HepG2 (cell line): ENCODE results near the gene STK11. TPM values are rescaled to one million over a fixed set of nuclear protein-coding genes. Genes with fewer than 3 reads are reported as not detected.

Source experiments
- ATF7-NPFF ChIP-seq: sonication (generic); formaldehyde crosslinking; IDR thresholded peaks from 2 replicates; pipeline ENCODE4 v1.8.1; 2023; ENCODE audit warnings: mild to moderate bottlenecking, low read depth, missing genetic modification reagents, moderate library complexity
- ATM ChIP-seq: fragments of 450-650 bp; IDR thresholded peaks from 2 replicates; pipeline ENCODE4 v1.7.1; 2017; ENCODE audit warnings: mild to moderate bottlenecking, borderline replicate concordance
- CC2D1A ChIP-seq: sonication (generic); formaldehyde crosslinking; IDR thresholded peaks from 2 replicates; pipeline ENCODE4 v1.8.1; 2023; ENCODE audit warnings: mild to moderate bottlenecking, missing genetic modification reagents
- CHCHD3 ChIP-seq: sonication (generic); formaldehyde crosslinking; IDR thresholded peaks from 2 replicates; pipeline ENCODE4 v1.8.0; 2022; ENCODE audit warnings: mild to moderate bottlenecking, missing genetic modification reagents, moderate library complexity
- ETV5 ChIP-seq: IDR thresholded peaks from 2 replicates; pipeline ENCODE4 v1.6.1; 2018; ENCODE audit warnings: missing biosample characterization, missing genetic modification reagents, inconsistent platforms, borderline replicate concordance
- FLYWCH1 ChIP-seq: sonication (generic); formaldehyde crosslinking; IDR thresholded peaks from 2 replicates; pipeline ENCODE4 v1.8.1; 2023; ENCODE audit warnings: mild to moderate bottlenecking, missing genetic modification reagents
- FOSL2 ChIP-seq: sonication (generic); formaldehyde crosslinking; IDR thresholded peaks from 2 replicates; pipeline ENCODE4 v1.4.0; 2020; ENCODE audit warnings: missing genetic modification reagents
- FOXK2 ChIP-seq: fragments of 450-650 bp; IDR thresholded peaks from 2 replicates; pipeline ENCODE4 v1.6.1; 2016
- MED1 ChIP-seq: sonication (generic); formaldehyde crosslinking; IDR thresholded peaks from 2 replicates; pipeline ENCODE4 v1.4.0; 2020; ENCODE audit warnings: missing genetic modification reagents
- MEIS1 ChIP-seq: sonication (generic); formaldehyde crosslinking; IDR thresholded peaks from 2 replicates; pipeline ENCODE4 v1.9.0; 2021; ENCODE audit warnings: mild to moderate bottlenecking, missing genetic modification reagents, moderate library complexity, borderline replicate concordance
- NFRKB ChIP-seq: fragments of 450-650 bp; IDR thresholded peaks from 2 replicates; pipeline ENCODE4 v1.6.1; 2017
- NR3C1 ChIP-seq: sonication (generic); formaldehyde crosslinking; IDR thresholded peaks from 2 replicates; pipeline ENCODE4 v1.4.0; 2020; ENCODE audit warnings: missing genetic modification reagents
- PCBP1 ChIP-seq: fragments of 200-400 bp; formaldehyde crosslinking; IDR thresholded peaks from 2 replicates; pipeline ENCODE4 v1.6.1; 2017; ENCODE audit warnings: mild to moderate bottlenecking, low read depth, low read length, borderline replicate concordance
- RAD21 ChIP-seq: fragments of 450-650 bp; formaldehyde crosslinking; IDR thresholded peaks from 2 replicates; pipeline ENCODE4 v1.5.0; 2020; ENCODE audit warnings: mild to moderate bottlenecking
- SAFB2 ChIP-seq: sonication (generic); formaldehyde crosslinking; IDR thresholded peaks from 2 replicates; pipeline ENCODE4 v1.5.1; 2020; ENCODE audit warnings: missing genetic modification reagents, low read depth, mild to moderate bottlenecking, borderline replicate concordance
- SP4 ChIP-seq: sonication (generic); formaldehyde crosslinking; IDR thresholded peaks from 2 replicates; pipeline ENCODE4 v1.8.1; 2023; ENCODE audit warnings: mild to moderate bottlenecking, missing genetic modification reagents
- THYN1 ChIP-seq: sonication (generic); formaldehyde crosslinking; IDR thresholded peaks from 2 replicates; pipeline ENCODE4 v1.8.1; 2023; ENCODE audit warnings: low read depth, mild to moderate bottlenecking, moderate library complexity, missing genetic modification reagents, borderline replicate concordance
- ZNF160 ChIP-seq: sonication (generic); formaldehyde crosslinking; IDR thresholded peaks from 2 replicates; pipeline ENCODE4 v1.8.0; 2022; ENCODE audit warnings: mild to moderate bottlenecking, inconsistent platforms, missing genetic modification reagents
- ZNF207 ChIP-seq: fragments of 450-650 bp; IDR thresholded peaks from 2 replicates; pipeline ENCODE4 v1.6.1; 2016; ENCODE audit warnings: antibody characterized with exemption, borderline replicate concordance
- ZNF564 ChIP-seq: sonication (generic); formaldehyde crosslinking; IDR thresholded peaks from 2 replicates; pipeline ENCODE4 v1.8.1; 2023; ENCODE audit warnings: mild to moderate bottlenecking, missing genetic modification reagents
- ZNF572 ChIP-seq: sonication (generic); formaldehyde crosslinking; IDR thresholded peaks from 2 replicates; pipeline ENCODE4 v1.5.1; 2020; ENCODE audit warnings: mild to moderate bottlenecking, missing genetic modification reagents
- ZNF788 ChIP-seq: sonication (generic); formaldehyde crosslinking; IDR thresholded peaks from 2 replicates; pipeline ENCODE4 v1.5.0; 2020; ENCODE audit warnings: mild to moderate bottlenecking, missing genetic modification reagents, borderline replicate concordance
- ZNF891 ChIP-seq: sonication (generic); formaldehyde crosslinking; IDR thresholded peaks from 2 replicates; pipeline ENCODE4 v1.5.0; 2020; ENCODE audit warnings: mild to moderate bottlenecking, missing genetic modification reagents
- ZSCAN5A ChIP-seq: sonication (generic); formaldehyde crosslinking; IDR thresholded peaks from 2 replicates; pipeline ENCODE4 v1.8.0; 2022; ENCODE audit warnings: mild to moderate bottlenecking, missing genetic modification reagents, borderline replicate concordance
- polyA plus RNA-seq, 8 experiments: library from polyadenylated mRNA; depleted of rRNA in 3 of 8; stranded (reverse) in 7 of 8; unstranded in 1 of 8; fragments of >200 nt; fragmentation: Illumina TruSeq in 4 of 8; extraction: Trizol in 4 of 8; gene quantifications; 2 replicates each; pipeline versions ENCODE4 v1.2.1 to v1.2.3, GENCODE V29; 2011 to 2016; ENCODE audit warnings: low read depth in 4 of 8, missing spikeins in 1 of 8, mixed read lengths in 1 of 8; ENCODE audit not compliant: insufficient read depth in 1 of 8
- total RNA-seq, 5 experiments: library from RNA; depleted of rRNA; stranded (reverse); fragments of >200 nt; fragmentation: Illumina TruSeq; extraction: Trizol; gene quantifications; 2 replicates each; pipeline ENCODE4 v1.2.3, GENCODE V29; 2016; ENCODE audit warnings: low read depth in 1 of 5
- TF ChIP-seq, protein P1 (sequence below): IDR thresholded peaks from 2 replicates; pipeline ENCODE4 v1.6.1; 2016; ENCODE audit warnings: low read depth, borderline replicate concordance
- TF ChIP-seq, protein P2 (sequence below): sonication (generic); formaldehyde crosslinking; IDR thresholded peaks from 2 replicates; pipeline ENCODE4 v1.4.0; 2020; ENCODE audit warnings: missing genetic modification reagents

Gene STK11
- total and polyA plus RNA-seq, 2 of the 13 experiments (the other 11 are each of a cell fraction or from before 2014, with no cell fraction given), result 27.5 to 43.6 TPM

DNA sequence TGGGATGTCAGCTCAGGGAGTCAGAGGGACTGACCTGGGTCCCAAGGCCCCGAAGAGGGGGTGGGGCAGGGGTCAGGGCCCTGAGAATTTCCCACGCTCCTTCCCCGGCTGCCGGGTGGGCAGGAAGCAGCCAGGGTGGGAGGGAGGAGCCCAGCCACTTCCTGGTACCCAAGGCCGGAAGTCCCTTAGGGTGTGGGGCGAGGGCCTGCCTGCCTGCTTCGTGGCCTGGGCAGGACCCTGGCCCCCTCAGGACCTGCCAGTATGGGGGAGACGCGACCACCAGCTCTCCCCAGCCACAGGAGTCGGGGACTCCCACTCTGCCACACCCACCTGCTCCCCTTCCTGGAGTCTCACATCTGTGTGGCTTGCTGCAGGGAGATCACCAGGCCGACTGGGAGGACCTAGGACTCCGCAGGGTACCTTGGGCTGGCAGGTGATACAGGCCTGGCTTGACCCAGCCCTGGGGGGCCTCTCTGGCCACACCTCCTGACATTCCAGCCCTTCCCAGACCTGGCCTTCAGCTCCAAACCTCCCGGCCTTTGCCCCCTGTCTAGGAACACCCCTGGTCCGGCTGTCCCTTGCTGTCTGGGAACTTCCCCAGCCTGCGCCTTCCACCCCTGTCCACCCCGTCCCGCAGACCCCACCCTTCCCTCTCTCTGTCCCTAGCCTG is 53.8 kb downstream of the STK11 start (continued):
- peak; percentile 99 for TF ChIP-seq PCBP1
- TF ChIP-seq MEIS1 (CRISPR knock-in tag), result peak; percentile 84; the same call in 1 of the 2 replicates
- TF ChIP-seq FOSL2 (CRISPR knock-in tag), result peak; percentile 59; the same call in 1 of the 2 replicates
- no peak for TF ChIP-seq NFRKB
- TF ChIP-seq ZNF207, result no peak
- TF ChIP-seq SAFB2 (CRISPR knock-in tag), result peak; percentile 40; the same call in 1 of the 2 replicates
- TF ChIP-seq, protein P1, sequence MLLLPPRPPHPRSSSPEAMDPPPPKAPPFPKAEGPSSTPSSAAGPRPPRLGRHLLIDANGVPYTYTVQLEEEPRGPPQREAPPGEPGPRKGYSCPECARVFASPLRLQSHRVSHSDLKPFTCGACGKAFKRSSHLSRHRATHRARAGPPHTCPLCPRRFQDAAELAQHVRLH (CRISPR knock-in tag), result peak; percentile 76; the same call in 1 of the 2 replicates
- TF ChIP-seq, protein P2, sequence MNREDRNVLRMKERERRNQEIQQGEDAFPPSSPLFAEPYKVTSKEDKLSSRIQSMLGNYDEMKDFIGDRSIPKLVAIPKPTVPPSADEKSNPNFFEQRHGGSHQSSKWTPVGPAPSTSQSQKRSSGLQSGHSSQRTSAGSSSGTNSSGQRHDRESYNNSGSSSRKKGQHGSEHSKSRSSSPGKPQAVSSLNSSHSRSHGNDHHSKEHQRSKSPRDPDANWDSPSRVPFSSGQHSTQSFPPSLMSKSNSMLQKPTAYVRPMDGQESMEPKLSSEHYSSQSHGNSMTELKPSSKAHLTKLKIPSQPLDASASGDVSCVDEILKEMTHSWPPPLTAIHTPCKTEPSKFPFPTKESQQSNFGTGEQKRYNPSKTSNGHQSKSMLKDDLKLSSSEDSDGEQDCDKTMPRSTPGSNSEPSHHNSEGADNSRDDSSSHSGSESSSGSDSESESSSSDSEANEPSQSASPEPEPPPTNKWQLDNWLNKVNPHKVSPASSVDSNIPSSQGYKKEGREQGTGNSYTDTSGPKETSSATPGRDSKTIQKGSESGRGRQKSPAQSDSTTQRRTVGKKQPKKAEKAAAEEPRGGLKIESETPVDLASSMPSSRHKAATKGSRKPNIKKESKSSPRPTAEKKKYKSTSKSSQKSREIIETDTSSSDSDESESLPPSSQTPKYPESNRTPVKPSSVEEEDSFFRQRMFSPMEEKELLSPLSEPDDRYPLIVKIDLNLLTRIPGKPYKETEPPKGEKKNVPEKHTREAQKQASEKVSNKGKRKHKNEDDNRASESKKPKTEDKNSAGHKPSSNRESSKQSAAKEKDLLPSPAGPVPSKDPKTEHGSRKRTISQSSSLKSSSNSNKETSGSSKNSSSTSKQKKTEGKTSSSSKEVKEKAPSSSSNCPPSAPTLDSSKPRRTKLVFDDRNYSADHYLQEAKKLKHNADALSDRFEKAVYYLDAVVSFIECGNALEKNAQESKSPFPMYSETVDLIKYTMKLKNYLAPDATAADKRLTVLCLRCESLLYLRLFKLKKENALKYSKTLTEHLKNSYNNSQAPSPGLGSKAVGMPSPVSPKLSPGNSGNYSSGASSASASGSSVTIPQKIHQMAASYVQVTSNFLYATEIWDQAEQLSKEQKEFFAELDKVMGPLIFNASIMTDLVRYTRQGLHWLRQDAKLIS (CRISPR knock-in tag), result 0 out of 2 replicates have a peak, but pooled peaks have one; percentile 64
- TF ChIP-seq FLYWCH1, result no peak
- no peak for TF ChIP-seq ZSCAN5A (CRISPR knock-in tag)
- no peak for TF ChIP-seq ATM
- TF ChIP-seq ATF7-NPFF (CRISPR knock-in tag), result no peak; the same call in 1 of the 2 replicates
- TF ChIP-seq RAD21 (CRISPR knock-in tag), result peak; percentile 88
- peak; percentile 89 for TF ChIP-seq ZNF891 (CRISPR knock-in tag)
- peak; percentile 95 for TF ChIP-seq ETV5 (CRISPR knock-in tag)
- TF ChIP-seq ZNF788, result peak; percentile 92
- 0 out of 2 replicates have a peak, but pooled peaks have one; percentile 14 for TF ChIP-seq FOXK2
- no peak for TF ChIP-seq CHCHD3 (CRISPR knock-in tag)
- TF ChIP-seq NR3C1 (CRISPR knock-in tag), result no peak
- TF ChIP-seq ZNF572 (CRISPR knock-in tag), result peak; percentile 44; the same call in 1 of the 2 replicates
- peak; percentile 29; the same call in 1 of the 2 replicates for TF ChIP-seq ZNF160
- peak; percentile 83 for TF ChIP-seq SP4
- TF ChIP-seq THYN1 (CRISPR knock-in tag), result no peak
- no peak; the same call in none of the 2 replicates for TF ChIP-seq ZNF564
- peak; percentile 90 for TF ChIP-seq MED1 (CRISPR knock-in tag)
- TF ChIP-seq CC2D1A (CRISPR knock-in tag), result no peak
